Muscle layer of duodenum (tissue), 2 donors: ENCODE results near the gene FNDC7.

Source experiments
- H3K27ac ChIP-seq: one replicate; pipeline ENCODE4 v1.7.0; 2013; ENCODE audit warnings: mild to moderate bottlenecking, low read length
- H3K27me3 ChIP-seq: one replicate; pipeline ENCODE4 v1.7.0; 2013; ENCODE audit warnings: low read depth, mild to moderate bottlenecking, control low read depth, low read length
- H3K36me3 ChIP-seq, 2 donors: one replicate each; pipeline ENCODE4 v1.7.0; 2013; ENCODE audit warnings: low read length in 2 of 2, control low read depth in 1 of 2, mild to moderate bottlenecking in 1 of 2; ENCODE audit not compliant: insufficient read depth in 2 of 2, control insufficient read depth in 1 of 2
- H3K4me1 ChIP-seq, 2 donors: one replicate each; pipeline ENCODE4 v1.7.0; 2013; ENCODE audit warnings: low read length in 2 of 2, mild to moderate bottlenecking in 2 of 2, control low read depth in 1 of 2, moderate library complexity in 1 of 2; ENCODE audit not compliant: insufficient read depth in 2 of 2, control insufficient read depth in 1 of 2
- H3K4me3 ChIP-seq, 2 donors: one replicate each; pipeline ENCODE4 v1.7.0; 2013; ENCODE audit warnings: low read length in 2 of 2, low read depth in 1 of 2, mild to moderate bottlenecking in 1 of 2
- H3K9me3 ChIP-seq, 2 donors: one replicate each; pipeline ENCODE4 v1.7.0; 2013; ENCODE audit warnings: low read length in 2 of 2, control low read depth in 1 of 2, mild to moderate bottlenecking in 1 of 2; ENCODE audit not compliant: control insufficient read depth in 1 of 2
- donor health status: healthy.

Gene FNDC7

DNA sequence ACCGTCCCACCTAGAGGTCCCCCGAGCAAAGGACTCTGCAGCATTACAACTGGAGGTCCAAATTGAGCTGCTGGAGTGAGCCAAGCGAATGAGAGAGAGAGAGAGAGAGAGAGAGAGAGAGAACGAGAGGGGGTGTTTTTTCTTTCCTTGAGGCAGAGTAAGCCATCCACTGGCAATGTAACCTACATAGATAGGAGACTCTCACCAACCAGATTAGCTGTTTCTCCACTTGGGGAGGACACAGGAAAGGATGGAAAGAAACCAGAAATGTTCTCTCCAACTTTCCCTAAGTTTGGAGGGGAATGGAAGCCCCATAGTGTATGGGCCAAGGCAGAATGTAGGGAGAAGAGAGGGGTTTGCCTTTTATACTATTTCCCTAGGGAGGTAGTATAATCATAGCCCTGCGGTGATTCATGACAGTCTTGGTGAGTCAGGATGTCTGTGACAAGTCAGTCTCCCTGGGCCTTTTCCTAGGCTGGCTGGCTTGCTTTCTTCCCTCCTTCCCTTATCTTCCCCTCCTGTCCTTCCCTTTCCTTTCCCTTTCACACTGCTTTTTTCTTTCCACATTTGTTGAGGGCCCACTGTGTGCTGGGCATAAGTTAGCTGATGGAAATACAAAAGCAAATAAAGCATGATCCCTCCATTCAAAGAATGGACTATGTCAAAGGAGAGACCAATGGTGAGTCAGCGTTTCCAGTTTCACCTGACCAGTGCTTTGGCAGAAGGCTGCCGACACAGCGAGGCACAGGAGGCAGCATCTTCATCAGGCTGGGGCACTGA lies 7.1 kb downstream of the FNDC7 start:
- Histone ChIP-seq H3K27ac (no peak overlapping the region), H3K4me3 (no peak overlapping the region), H3K4me1 (no peaks in the 10 kb centered on the region), H3K9me3 (no peaks in the 10 kb centered on the region), H3K36me3 (peaks cover 0 to 3% of the 10 kb centered on the region in 2 donors), H3K27me3 (no peaks in the 10 kb centered on the region)

DNA sequence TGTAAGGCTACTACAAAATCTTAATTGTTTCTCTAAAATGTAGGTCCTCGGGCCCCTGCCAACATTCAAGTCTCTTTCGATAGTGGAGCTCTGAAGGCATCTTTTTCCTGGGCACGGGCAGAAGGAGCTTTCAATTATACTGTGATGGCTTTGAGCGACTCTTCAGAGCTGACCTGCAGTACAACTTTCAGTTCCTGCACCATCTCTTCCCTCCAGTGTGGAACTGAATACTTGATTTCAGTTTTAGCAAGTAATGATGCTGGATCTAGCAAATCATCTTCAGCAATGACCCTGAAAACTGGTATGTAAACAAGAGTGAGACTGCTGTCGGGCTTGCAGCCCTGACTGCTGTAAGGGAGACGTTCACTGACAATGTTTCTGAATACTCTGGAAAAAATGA lies 9.6 kb downstream of the FNDC7 start:
- peak overlapping the region in 1 of 2 donors; percentile 25 for H3K4me3 ChIP-seq

DNA sequence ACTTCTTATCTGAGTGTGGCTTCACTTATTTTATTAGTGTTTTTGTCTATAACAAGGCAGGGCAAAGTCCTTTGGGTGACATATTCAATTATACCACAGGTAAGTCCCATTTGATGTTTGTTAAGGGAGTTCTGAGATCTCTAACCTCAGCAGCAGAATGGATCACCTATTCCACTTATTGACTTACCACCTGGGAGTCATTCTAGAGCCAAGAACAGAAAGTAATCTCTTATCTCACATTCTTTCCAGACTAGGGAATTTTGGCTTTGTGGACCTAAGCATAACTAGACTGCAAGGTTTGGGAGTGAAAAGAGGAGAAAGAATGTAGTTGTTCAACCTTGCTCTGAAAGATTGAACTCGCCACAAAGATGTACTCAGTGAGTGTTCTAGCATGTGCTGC lies 13.2 kb downstream of the FNDC7 start:
- H3K27me3 ChIP-seq = no peaks in the 10 kb centered on the region
- H3K27ac ChIP-seq = no peak overlapping the region
- no peak overlapping the region for H3K4me3 ChIP-seq
- no peaks in the 10 kb centered on the region for H3K4me1 ChIP-seq
- H3K36me3 ChIP-seq = no peaks in the 10 kb centered on the region
- H3K9me3 ChIP-seq = no peaks in the 10 kb centered on the region

More for the DNA sequence above, 9.6 kb downstream of the FNDC7 start:
- Histone ChIP-seq H3K9me3 (no peaks in the 10 kb centered on the region), H3K4me1 (no peaks in the 10 kb centered on the region), H3K27ac (no peak overlapping the region), H3K27me3 (no peaks in the 10 kb centered on the region), H3K36me3 (peaks cover 0 to 3% of the 10 kb centered on the region in 2 donors)

DNA sequence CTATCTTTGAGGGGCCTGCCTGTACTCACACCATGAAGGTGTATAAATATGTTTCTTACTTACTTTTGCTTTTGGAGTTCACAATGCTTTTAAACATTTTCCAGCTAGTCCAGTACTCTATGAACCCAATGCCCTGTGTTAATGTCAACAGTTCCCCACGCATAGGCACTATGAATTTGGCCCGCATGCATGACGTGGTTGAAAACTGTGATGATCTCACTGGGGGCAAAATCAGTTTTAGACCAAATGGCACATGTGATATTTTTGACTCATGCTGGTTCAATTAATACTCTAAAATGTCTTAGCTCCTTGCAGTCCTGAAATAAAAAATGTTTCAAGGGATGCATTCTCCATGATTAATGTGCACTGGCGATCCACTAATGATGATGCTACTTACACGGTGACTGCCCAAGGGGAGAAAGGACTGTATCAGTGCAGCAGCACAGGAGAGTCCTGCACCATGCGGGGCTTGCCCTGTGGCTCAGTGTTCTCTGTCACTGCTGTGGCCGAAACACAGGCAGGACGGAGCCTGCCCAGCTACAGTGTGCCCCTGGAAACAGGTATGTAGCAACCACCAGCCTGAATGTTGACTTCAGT lies 15.7 kb downstream of the FNDC7 start:
- Histone ChIP-seq H3K27me3 (no peaks in the 10 kb centered on the region), H3K4me1 (no peaks in the 10 kb centered on the region), H3K36me3 (no peaks in the 10 kb centered on the region), H3K4me3 (no peak overlapping the region), H3K27ac (no peak overlapping the region), H3K9me3 (no peaks in the 10 kb centered on the region)

DNA sequence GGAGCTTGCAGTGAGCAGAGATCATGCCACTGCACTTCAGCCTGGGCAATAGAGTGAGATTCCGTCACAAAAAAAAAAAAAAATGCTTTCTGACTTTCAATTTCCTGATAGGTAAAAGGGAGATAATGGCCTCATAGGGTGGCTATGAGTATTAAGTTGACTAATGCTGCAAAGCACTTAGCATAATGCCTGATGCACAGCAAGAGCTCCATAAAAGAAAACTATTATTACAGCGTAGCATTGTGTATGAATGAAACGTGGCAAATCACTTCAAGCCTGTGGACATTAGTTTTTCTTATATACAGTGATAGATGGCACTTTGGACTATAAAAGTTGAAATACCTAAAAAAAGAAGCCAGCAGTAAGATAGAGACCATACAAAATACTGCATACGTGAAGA lies 16.8 kb downstream of the FNDC7 start:
- Histone ChIP-seq H3K4me3 (no peak overlapping the region), H3K9me3 (no peaks in the 10 kb centered on the region), H3K27ac (no peak overlapping the region), H3K27me3 (no peaks in the 10 kb centered on the region), H3K4me1 (no peaks in the 10 kb centered on the region), H3K36me3 (no peaks in the 10 kb centered on the region)

DNA sequence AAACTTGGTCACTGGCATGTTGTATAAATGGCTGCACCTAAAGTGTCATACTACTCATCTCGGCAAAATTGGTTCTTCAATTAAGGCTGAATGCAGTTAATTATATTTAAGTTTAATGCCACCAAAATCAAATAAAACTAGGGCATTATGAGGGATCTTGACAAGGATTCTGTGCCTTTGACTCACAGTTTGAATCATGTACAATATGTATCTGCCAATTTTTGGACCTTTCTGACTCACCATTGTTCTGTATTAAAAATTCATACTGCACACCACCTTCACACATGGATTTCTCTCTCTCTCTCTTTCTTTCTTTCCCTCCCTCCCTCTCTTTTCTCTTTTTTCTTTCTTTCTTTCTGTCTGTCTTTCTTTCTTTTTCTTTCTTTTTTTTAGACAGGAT lies 19.7 kb downstream of the FNDC7 start:
- no peaks in the 10 kb centered on the region for H3K36me3 ChIP-seq
- no peak overlapping the region for H3K4me3 ChIP-seq
- no peaks in the 10 kb centered on the region for H3K9me3 ChIP-seq
- no peaks in the 10 kb centered on the region for H3K27me3 ChIP-seq
- no peaks in the 10 kb centered on the region for H3K4me1 ChIP-seq
- H3K27ac ChIP-seq = no peak overlapping the region

DNA sequence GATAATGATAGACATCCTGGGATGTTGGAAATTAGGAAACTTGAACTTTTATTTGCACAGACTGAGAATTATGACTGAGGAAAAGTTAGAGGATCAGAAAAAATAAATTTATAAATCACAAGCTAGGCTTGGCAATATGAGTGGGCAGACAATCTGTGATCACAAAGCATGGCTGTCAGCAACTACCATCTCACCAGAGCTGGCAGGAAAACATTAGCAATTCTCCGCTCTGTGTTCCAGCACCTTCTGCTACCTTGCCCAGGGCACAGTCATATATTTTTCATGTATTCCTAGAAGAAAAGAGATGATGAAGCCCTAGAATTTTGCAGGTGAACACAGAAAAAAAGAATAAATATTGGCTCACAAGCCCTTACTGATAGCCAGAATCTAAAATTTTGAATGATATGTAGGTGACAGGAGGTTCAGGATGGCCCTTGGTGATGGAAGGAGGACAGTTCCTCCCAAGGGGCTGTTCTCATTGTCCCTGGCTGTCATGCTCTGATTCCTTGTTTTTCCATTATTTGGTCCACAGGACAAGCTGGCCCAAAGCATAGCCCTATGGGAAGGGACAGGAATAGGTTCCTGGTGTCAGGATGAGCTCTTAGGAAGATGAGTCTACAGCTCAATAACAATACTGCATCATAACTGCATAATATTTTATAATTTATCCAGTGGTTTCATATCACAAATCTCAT lies 21.6 kb downstream of the FNDC7 start:
- no peak overlapping the region for H3K27ac ChIP-seq
- no peaks in the 10 kb centered on the region for H3K36me3 ChIP-seq
- no peaks in the 10 kb centered on the region for H3K9me3 ChIP-seq
- no peaks in the 10 kb centered on the region for H3K27me3 ChIP-seq
- no peak overlapping the region for H3K4me3 ChIP-seq
- H3K4me1 ChIP-seq = no peaks in the 10 kb centered on the region

DNA sequence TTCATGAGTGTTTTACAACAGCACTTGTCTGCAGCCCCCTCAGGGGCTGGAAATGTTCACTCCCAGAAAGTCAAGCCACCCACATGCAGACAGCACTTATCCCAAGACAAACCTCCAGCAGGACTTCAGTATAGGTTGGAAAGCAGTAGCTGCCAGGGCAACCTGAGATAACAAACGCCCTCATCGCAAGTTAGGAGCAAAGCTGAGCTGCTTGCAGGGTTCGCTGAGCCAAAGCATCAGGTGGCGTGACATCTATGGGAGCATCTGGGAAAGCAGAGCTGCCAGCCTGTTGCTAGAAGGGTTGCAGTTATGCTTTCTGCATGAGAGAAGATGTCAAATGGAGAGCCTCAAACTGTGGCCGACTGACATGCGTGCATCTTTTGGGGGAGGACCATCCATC lies 29.5 kb downstream of the FNDC7 start:
- Histone ChIP-seq H3K36me3 (peaks cover 0 to 6% of the 10 kb centered on the region in 2 donors), H3K4me1 (no peaks in the 10 kb centered on the region), H3K27me3 (no peaks in the 10 kb centered on the region), H3K4me3 (no peak overlapping the region), H3K27ac (no peak overlapping the region), H3K9me3 (no peaks in the 10 kb centered on the region)

DNA sequence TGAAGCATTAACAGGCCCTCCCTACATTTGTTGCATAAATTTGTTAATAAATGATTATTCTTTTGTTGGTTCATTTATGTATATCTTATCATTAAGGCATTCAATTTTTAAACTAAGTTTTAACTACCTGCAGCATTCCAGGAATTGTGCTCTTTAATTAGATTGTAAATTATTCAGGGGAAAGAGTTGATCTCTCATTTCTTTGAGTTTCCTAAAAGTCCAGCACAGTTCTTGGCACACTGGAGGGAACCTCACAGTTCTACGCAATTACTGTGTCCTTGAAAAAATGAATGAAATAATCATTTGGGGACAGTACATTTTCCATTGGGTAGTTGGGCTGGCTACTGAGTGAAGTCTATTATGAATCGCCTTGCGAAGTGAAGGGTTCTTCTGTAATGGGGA lies 33.3 kb downstream of the FNDC7 start:
- H3K4me1 ChIP-seq = peaks cover 5 to 25% of the 10 kb centered on the region in 2 donors
- H3K36me3 ChIP-seq = peaks cover 0 to 6% of the 10 kb centered on the region in 2 donors
- H3K27me3 ChIP-seq = no peaks in the 10 kb centered on the region
- no peaks in the 10 kb centered on the region for H3K9me3 ChIP-seq
- H3K4me3 ChIP-seq = peak overlapping the region in 1 of 2 donors; percentile 85
- H3K27ac ChIP-seq = peak overlapping the region; percentile 64

DNA sequence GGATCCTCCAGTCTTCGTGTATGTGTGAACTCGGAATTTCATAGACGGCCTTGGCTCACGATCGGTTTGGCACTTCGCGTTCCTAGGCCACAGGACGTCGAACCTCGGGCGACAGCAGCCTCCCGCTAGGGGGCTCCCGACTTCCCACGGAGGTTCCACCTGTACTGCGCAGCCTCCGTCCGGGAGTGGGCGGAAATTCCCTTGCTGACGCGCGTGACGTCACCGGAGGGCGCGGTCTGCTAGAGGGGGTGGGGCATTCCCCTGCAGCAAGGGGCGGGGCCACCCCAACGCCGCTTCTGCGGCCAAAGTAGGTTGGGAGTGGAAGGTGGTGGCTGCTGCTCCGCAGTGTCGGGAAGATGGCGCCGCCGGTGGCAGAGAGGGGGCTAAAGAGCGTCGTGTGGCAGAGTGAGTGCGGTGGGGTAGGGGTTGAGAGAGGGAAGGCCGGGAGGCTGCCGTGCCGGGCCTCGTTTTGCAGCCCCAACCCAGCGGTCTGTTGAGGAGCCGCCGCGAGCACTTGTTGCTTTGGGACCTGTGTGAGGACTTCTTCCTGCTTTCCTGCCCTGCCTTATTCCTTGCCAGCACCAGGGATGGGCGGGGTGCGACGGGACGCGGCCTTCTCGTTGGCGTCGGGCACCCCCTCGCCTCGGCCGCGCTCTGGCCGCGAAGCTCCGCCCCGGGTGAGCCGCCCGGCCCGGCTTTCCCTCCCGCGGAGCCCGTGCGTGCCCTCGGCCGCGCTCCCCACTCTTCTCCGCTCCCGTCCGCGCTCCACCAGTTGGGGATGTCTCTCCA lies 33.9 kb downstream of the FNDC7 start, which contains the start of gene STXBP3:
STXBP3 (plus strand) TSS at position 293 of the 789 bp plus-strand sequence; CDS start at position 357, 64 bp downstream.
- Histone ChIP-seq H3K27ac (peak within 1 kb of the TSS; percentile 97), H3K9me3 (no peaks in the 10 kb centered on the region), H3K4me3 (peak within 1 kb of the TSS; percentile 85 to 92), H3K36me3 (peaks cover 0 to 6% of the 10 kb centered on the region in 2 donors), H3K4me1 (peaks cover 5 to 26% of the 10 kb centered on the region in 2 donors), H3K27me3 (no peaks in the 10 kb centered on the region)
